Stomach (tissue), 4 donors: ENCODE results near the gene PCAT6.

Experiments
- EP300 ChIP-seq: sonication (generic); formaldehyde crosslinking; IDR thresholded peaks from one replicate; pipeline ENCODE4 v1.6.1; 2017; ENCODE audit warnings: antibody characterized with exemption
- POLR2A ChIP-seq, 4 donors: fragments of 450-650 bp; IDR thresholded peaks; one replicate each; pipeline ENCODE4 v1.6.1; 2016; ENCODE audit warnings: antibody characterized with exemption in 4 of 4, control low read depth in 2 of 4, mild to moderate bottlenecking in 1 of 4, moderate library complexity in 1 of 4
- POLR2AphosphoS5 ChIP-seq, 3 donors: sonication (generic); formaldehyde crosslinking; IDR thresholded peaks; one replicate each; pipeline ENCODE4 v1.6.1; 2016; ENCODE audit warnings: antibody characterized with exemption in 3 of 3
- TF ChIP-seq, protein P1 (sequence below), 7 experiments: fragments of 450-650 bp in 4 of 7; fragments of 200-600 bp in 3 of 7; sonication (generic) in 3 of 7; IDR thresholded peaks; one replicate each; pipeline ENCODE4 v1.5.1; 2016 to 2019; ENCODE audit warnings: antibody characterized with exemption in 7 of 7, control low read depth in 2 of 7, mild to moderate bottlenecking in 1 of 7

DNA sequence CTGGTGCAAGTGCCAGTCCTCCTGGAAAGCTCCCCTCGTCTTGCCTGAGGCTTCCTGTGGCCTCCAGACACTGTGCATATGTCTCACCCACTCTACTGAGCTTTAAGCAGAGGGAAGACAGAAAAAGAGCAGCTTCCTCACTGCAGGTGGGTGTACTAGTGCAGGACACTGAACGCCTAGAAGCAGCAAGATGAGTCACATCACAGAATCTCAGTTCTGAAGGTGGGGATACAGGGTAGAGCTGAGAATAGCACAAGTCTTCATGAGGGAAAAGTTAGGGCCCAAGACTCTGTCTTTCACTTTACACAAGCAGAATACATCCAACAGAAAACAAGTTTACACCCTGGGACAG is 37.4 kb downstream of the PCAT6 start:
- no peak for TF ChIP-seq POLR2AphosphoS5 (IDR thresholded peaks at IDR 0.05)
- TF ChIP-seq, protein P1, sequence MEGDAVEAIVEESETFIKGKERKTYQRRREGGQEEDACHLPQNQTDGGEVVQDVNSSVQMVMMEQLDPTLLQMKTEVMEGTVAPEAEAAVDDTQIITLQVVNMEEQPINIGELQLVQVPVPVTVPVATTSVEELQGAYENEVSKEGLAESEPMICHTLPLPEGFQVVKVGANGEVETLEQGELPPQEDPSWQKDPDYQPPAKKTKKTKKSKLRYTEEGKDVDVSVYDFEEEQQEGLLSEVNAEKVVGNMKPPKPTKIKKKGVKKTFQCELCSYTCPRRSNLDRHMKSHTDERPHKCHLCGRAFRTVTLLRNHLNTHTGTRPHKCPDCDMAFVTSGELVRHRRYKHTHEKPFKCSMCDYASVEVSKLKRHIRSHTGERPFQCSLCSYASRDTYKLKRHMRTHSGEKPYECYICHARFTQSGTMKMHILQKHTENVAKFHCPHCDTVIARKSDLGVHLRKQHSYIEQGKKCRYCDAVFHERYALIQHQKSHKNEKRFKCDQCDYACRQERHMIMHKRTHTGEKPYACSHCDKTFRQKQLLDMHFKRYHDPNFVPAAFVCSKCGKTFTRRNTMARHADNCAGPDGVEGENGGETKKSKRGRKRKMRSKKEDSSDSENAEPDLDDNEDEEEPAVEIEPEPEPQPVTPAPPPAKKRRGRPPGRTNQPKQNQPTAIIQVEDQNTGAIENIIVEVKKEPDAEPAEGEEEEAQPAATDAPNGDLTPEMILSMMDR (IDR thresholded peaks at IDR 0.05): no peak
- TF ChIP-seq POLR2A (IDR thresholded peaks at IDR 0.05): no peak
- no peak for TF ChIP-seq EP300
